ENCODE results near the gene RHOXF2.
"Not testable (repeated sequence)": the region's sequence is repeated elsewhere in the genome, so short reads cannot be mapped to it uniquely, and the experiment has no call there.

Gene RHOXF2, protein sequence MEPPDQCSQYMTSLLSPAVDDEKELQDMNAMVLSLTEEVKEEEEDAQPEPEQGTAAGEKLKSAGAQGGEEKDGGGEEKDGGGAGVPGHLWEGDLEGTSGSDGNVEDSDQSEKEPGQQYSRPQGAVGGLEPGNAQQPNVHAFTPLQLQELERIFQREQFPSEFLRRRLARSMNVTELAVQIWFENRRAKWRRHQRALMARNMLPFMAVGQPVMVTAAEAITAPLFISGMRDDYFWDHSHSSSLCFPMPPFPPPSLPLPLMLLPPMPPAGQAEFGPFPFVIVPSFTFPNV

DNA sequence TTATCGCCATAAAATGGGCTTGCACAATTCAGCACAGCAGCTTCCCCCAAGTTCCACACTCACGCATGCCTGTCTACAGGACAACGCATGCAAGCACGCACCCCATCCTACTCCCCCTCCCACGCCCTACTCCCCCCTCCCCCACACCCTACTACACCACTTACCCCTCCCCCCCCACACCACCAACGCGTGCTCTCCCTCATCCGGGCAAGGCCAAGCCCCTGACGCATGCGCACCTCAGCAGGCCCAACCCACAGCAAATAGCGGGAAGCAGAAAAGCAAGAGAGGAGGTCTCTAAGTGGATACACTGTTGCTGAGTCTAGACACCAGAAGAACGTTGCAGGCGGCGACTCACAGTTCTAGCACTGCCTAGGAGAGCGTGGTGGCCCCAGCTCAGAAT lies at the start of gene RHOXF2:
TSS of gene RHOXF2 (plus strand) at position 301 of the 400 bp plus-strand sequence. CDS start 138 bp downstream, outside the sequence.
- TF ChIP-seq MAX (IDR thresholded peaks at IDR 0.05); YY1 (IDR thresholded peaks at IDR 0.05; ENCODE audit: low read depth): not testable (repeated sequence)
- TF ChIP-seq, protein P1, sequence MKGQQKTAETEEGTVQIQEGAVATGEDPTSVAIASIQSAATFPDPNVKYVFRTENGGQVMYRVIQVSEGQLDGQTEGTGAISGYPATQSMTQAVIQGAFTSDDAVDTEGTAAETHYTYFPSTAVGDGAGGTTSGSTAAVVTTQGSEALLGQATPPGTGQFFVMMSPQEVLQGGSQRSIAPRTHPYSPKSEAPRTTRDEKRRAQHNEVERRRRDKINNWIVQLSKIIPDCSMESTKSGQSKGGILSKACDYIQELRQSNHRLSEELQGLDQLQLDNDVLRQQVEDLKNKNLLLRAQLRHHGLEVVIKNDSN (IDR thresholded peaks at IDR 0.05) = not testable (repeated sequence)

DNA sequence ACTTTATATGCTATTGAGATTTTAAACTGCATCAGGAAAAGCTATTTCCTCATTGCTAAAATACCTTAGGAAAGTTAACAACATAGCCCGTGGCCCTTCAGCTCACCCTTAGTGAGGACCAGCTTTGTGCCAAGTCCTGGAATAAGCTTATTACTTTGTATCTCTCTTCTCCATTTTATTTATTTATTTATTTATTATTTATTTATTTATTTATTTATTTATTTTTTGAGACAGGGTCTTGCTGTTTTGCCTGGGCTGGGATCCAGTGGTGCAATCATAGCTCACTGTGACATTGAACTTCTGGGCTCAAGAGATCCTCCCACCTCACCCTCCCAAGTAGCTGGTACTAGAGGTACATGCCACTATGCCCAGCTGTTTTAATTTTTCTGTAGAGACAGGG lies 49.0 kb upstream of the RHOXF2 start:
- TF ChIP-seq TAF1 (IDR thresholded peaks at IDR 0.05; ENCODE audit: low read depth) = no peak
- TF ChIP-seq FOXM1 (IDR thresholded peaks at IDR 0.05; ENCODE audit: borderline replicate concordance, low read depth) = no peak
- TF ChIP-seq CEBPB (IDR thresholded peaks at IDR 0.05) = no peak
- no peak for TF ChIP-seq EGR1 (IDR thresholded peaks at IDR 0.05)

DNA sequence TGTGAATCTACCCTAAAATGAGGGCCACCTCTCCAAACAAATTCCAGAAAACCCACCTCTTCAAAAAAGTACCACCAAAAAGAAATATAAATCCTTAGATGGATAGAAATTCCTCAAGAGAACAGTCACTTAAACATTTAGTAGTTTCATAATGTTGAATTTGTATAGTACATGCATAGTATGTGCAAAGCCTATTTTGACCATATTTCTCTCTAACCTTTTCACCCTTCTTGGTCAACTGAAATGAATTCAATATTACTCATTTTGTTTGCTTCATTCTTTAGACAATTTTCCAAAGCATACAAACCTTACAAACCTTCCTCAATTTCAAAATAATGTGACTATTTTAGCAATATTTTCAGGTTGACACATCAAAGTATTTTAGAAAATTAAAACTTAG lies 46.8 kb upstream of the RHOXF2 start:
- TF ChIP-seq TEAD4 (IDR thresholded peaks at IDR 0.05) (no peak), YY1 (IDR thresholded peaks at IDR 0.05; ENCODE audit: low read depth) (no peak), EGR1 (IDR thresholded peaks at IDR 0.05) (no peak), ZBTB7A (IDR thresholded peaks at IDR 0.05; ENCODE audit: low read depth) (no peak), RAD21 (IDR thresholded peaks at IDR 0.05; ENCODE audit: low read depth) (no peak), FOXM1 (IDR thresholded peaks at IDR 0.05; ENCODE audit: borderline replicate concordance, low read depth) (no peak), TCF12 (IDR thresholded peaks at IDR 0.05; ENCODE audit: low read depth) (no peak), CEBPB (IDR thresholded peaks at IDR 0.05) (no peak), CREB1 (IDR thresholded peaks at IDR 0.05; ENCODE audit: low read depth) (no peak)
- TF ChIP-seq, protein P2, sequence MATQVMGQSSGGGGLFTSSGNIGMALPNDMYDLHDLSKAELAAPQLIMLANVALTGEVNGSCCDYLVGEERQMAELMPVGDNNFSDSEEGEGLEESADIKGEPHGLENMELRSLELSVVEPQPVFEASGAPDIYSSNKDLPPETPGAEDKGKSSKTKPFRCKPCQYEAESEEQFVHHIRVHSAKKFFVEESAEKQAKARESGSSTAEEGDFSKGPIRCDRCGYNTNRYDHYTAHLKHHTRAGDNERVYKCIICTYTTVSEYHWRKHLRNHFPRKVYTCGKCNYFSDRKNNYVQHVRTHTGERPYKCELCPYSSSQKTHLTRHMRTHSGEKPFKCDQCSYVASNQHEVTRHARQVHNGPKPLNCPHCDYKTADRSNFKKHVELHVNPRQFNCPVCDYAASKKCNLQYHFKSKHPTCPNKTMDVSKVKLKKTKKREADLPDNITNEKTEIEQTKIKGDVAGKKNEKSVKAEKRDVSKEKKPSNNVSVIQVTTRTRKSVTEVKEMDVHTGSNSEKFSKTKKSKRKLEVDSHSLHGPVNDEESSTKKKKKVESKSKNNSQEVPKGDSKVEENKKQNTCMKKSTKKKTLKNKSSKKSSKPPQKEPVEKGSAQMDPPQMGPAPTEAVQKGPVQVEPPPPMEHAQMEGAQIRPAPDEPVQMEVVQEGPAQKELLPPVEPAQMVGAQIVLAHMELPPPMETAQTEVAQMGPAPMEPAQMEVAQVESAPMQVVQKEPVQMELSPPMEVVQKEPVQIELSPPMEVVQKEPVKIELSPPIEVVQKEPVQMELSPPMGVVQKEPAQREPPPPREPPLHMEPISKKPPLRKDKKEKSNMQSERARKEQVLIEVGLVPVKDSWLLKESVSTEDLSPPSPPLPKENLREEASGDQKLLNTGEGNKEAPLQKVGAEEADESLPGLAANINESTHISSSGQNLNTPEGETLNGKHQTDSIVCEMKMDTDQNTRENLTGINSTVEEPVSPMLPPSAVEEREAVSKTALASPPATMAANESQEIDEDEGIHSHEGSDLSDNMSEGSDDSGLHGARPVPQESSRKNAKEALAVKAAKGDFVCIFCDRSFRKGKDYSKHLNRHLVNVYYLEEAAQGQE (IDR thresholded peaks at IDR 0.05; ENCODE audit: low read depth) = no peak
- TF ChIP-seq, protein P1 (IDR thresholded peaks at IDR 0.05) = no peak

DNA sequence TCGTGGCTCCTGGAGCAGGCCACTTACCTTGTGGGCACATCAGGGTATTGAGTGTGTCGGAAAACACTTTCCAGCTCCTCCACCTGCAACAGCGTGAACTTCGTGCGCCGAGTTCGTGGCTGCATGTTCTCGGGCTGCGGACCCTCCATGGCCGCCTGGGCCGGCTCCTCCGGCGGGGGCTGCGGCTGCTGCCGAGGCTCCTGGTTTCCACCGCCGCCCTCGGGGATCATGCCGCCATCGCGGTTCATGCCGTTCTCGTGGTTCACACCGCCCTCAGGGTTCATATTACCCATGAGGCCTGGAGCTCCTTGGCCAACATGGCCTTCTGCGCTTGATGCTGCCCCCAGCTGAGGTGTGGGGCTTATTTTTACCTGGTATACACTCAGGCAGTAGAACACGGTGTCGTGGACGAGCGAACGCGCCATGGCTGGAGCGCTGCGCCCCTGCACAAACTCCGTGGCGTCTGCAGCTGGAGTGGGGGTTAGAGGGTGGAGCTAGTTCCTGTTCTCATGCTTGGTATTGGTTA lies 42.9 kb upstream of the RHOXF2 start, which contains the start of gene RHOXF1:
TSS of gene RHOXF1 (minus strand) at position 476 of the 526 bp plus-strand sequence. CDS start at position 425, 51 bp downstream.
- no peak for TF ChIP-seq TCF12 (IDR thresholded peaks at IDR 0.05; ENCODE audit: low read depth)
- TF ChIP-seq, protein P1 (IDR thresholded peaks at IDR 0.05) = no peak
- no peak for TF ChIP-seq YY1 (IDR thresholded peaks at IDR 0.05; ENCODE audit: low read depth)
- TF ChIP-seq FOXM1 (IDR thresholded peaks at IDR 0.05; ENCODE audit: borderline replicate concordance, low read depth) = no peak
- TF ChIP-seq RAD21 (IDR thresholded peaks at IDR 0.05; ENCODE audit: low read depth) = no peak
- TF ChIP-seq, protein P2 (IDR thresholded peaks at IDR 0.05; ENCODE audit: low read depth) = no peak
- no peak for TF ChIP-seq NFIC (IDR thresholded peaks at IDR 0.05)
- no peak for TF ChIP-seq CREB1 (IDR thresholded peaks at IDR 0.05; ENCODE audit: low read depth)
- TF ChIP-seq EP300 (IDR thresholded peaks at IDR 0.05; ENCODE audit: borderline replicate concordance) = no peak
- no peak for TF ChIP-seq TAF1 (IDR thresholded peaks at IDR 0.05; ENCODE audit: low read depth)
- no peak for TF ChIP-seq MAX (IDR thresholded peaks at IDR 0.05)
- TF ChIP-seq EGR1 (IDR thresholded peaks at IDR 0.05) = no peak

DNA sequence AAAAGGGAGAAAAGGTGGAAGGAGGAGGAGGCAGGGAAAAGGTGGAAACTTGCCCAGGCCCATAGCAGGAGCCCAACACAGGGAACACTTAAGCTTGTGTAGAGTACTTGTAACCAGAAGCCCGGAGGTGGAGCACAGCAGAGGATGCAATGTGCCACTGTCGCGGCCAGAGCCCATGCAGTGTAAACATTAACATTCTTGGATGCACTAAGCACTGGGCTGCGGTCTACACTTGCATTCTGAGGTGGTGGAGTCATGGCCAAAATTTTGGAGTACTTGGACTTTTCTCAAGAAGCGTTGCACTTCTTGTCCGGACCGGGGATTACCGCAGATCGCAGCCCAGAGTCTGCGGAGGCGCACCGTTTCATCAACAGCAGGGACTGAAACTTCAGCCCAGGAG lies 38.2 kb upstream of the RHOXF2 start:
- no peak for TF ChIP-seq CEBPB (IDR thresholded peaks at IDR 0.05)
- no peak for TF ChIP-seq NFIC (IDR thresholded peaks at IDR 0.05)
- TF ChIP-seq EP300 (IDR thresholded peaks at IDR 0.05; ENCODE audit: borderline replicate concordance) = no peak
- no peak for TF ChIP-seq TCF12 (IDR thresholded peaks at IDR 0.05; ENCODE audit: low read depth)
- no peak for TF ChIP-seq CREB1 (IDR thresholded peaks at IDR 0.05; ENCODE audit: low read depth)
- TF ChIP-seq FOXM1 (IDR thresholded peaks at IDR 0.05; ENCODE audit: borderline replicate concordance, low read depth) = no peak
- TF ChIP-seq, protein P1 (IDR thresholded peaks at IDR 0.05) = no peak
- no peak for TF ChIP-seq RAD21 (IDR thresholded peaks at IDR 0.05; ENCODE audit: low read depth)
- TF ChIP-seq MAX (IDR thresholded peaks at IDR 0.05) = no peak
- no peak for TF ChIP-seq TAF1 (IDR thresholded peaks at IDR 0.05; ENCODE audit: low read depth)
- TF ChIP-seq TEAD4 (IDR thresholded peaks at IDR 0.05) = no peak
